ENCODE measurements around the gene SIL1.
"Not testable (repeated sequence)": the region's sequence is repeated elsewhere in the genome, so short reads cannot be mapped to it uniquely, and the experiment has no call there.

Gene SIL1

DNA sequence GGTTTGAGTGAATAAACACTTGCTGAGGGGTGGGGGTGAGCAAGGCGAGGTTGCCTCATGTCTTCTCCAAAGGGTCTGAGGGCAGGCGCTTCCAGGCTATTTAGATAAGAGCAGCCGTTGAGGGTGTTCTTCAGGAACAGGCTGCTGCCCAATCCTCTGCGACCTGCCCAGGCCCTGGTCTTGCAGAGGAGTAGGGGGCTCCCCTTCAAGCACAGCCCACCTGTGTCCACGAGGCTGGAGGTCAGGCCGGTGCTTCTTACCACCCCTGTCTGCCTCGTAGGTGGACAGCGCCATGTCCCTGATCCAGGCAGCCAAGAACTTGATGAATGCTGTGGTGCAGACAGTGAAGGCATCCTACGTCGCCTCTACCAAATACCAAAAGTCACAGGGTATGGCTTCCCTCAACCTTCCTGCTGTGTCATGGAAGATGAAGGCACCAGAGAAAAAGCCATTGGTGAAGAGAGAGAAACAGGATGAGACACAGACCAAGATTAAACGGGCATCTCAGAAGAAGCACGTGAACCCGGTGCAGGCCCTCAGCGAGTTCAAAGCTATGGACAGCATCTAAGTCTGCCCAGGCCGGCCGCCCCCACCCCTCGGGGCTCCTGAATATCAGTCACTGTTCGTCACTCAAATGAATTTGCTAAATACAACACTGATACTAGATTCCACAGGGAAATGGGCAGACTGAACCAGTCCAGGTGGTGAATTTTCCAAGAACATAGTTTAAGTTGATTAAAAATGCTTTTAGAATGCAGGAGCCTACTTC is 264.5 kb downstream of the SIL1 start:
- Mint-ChIP-seq H3K9me3 (no peaks in the 10 kb centered on the region), H3K4me1 (no peaks in the 10 kb centered on the region), H3K4me3 (no peak overlapping the region), H3K27me3 (no peaks in the 10 kb centered on the region), H3K36me3 (no peaks in the 10 kb centered on the region), H3K27ac (no peak overlapping the region)

DNA sequence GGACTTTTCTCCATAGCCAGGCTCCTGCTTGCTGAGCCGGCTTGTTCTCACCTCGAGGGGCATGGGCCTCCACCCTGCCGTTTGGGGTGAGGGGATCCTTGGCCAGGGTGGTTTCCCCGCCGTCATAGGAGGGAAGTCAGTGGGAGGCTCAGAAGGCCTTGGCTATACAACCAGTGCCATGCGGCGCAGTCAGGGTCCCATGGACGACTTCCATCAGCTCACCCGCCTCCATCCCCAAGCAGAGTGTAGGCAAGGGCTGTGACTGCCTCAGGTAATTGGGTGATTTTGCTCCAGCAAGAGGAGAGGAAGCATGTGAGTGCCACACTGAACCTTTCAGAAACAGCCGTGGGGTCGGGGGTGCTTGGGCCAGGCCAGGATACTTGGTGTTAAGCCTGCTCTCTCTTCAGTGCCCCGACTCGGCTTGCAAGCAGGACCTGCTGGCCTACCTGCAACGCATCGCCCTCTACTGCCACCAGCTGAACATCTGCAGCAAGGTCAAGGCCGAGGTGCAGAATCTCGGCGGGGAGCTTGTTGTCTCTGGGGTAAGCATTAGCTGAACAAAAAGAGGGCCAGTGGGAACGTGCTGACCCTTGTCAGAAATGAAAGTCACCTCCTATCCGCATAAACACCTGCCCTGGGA is 265.9 kb downstream of the SIL1 start:
- H3K36me3 Mint-ChIP-seq = no peaks in the 10 kb centered on the region
- H3K4me1 Mint-ChIP-seq = no peaks in the 10 kb centered on the region
- no peaks in the 10 kb centered on the region for H3K9me3 Mint-ChIP-seq
- H3K27me3 Mint-ChIP-seq = no peaks in the 10 kb centered on the region
- no peak overlapping the region for H3K27ac Mint-ChIP-seq
- H3K4me3 Mint-ChIP-seq = no peak overlapping the region

DNA sequence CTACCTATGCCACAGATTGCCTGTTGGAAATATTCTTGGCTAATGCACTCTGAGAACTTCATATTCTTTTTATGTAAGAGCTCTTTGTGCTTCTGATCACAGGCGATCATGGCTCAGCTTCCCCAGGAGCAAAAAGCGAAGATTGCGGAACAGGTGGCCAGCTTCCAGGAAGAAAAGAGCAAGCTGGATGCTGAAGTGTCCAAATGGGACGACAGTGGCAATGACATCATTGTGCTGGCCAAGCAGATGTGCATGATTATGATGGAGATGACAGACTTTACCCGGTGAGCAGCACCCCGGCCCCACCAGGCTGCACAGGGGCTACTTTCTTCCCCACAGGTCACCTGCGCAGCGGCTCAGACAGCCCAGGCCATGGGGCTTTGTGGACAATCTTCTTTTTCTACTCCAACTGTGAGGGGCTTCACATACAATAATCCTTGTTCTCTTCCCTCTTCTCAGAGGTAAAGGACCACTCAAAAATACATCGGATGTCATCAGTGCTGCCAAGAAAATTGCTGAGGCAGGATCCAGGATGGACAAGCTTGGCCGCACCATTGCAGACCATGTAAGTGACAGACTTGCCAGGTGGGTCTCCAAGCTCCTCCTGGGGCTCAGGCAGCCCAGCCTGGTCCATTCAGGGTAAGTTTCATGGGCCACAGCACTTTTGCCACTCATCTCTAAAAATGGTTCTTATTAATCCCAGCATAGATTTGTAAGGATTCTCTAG is 267.6 kb downstream of the SIL1 start:
- Mint-ChIP-seq H3K27me3 (no peaks in the 10 kb centered on the region), H3K27ac (no peak overlapping the region), H3K9me3 (no peaks in the 10 kb centered on the region), H3K4me1 (no peaks in the 10 kb centered on the region), H3K36me3 (peaks cover 1% of the 10 kb centered on the region), H3K4me3 (no peak overlapping the region)

GRCh38 chr5:138929571-138929955 is 268.6 kb downstream of the SIL1 start:
- Mint-ChIP-seq H3K27me3 (no peaks in the 10 kb centered on the region), H3K4me3 (no peak overlapping the region), H3K36me3 (peaks cover 1% of the 10 kb centered on the region), H3K9me3 (no peaks in the 10 kb centered on the region), H3K27ac (no peak overlapping the region), H3K4me1 (no peaks in the 10 kb centered on the region)

DNA sequence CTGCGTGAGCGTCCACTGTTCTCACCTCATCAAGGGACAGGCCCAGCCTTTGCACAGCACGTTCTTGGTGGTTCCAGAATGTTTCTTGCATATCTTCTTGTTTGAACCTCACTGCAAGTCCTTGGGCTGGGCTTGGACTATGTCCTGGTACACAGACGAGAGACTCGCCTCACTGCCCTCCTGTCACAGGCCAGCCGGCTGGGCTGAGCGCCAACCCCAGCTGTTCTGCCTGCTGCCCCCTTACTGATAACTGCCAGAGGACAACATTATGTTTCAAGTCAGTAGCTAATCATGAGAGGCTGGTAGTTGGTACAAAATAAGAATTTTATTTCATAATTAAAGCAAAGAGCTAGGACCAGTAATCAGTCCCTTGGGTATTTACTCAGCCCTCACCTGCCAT is 270.2 kb downstream of the SIL1 start:
- Mint-ChIP-seq H3K4me3 (no peak overlapping the region), H3K9me3 (no peaks in the 10 kb centered on the region), H3K4me1 (no peaks in the 10 kb centered on the region), H3K27me3 (no peaks in the 10 kb centered on the region), H3K27ac (no peak overlapping the region), H3K36me3 (peaks cover 1% of the 10 kb centered on the region)

- Mint-ChIP-seq H3K27me3 (peaks cover under 1% of the 10 kb centered on the region), H3K4me3 (no peak overlapping the region), H3K36me3 (peaks cover 1% of the 10 kb centered on the region), H3K4me1 (no peaks in the 10 kb centered on the region), H3K9me3 (no peaks in the 10 kb centered on the region), H3K27ac (no peak overlapping the region)
Measured at GRCh38 chr5:138927544-138927943, 270.6 kb downstream of the SIL1 start.

- Mint-ChIP-seq H3K27me3 (peaks cover 3% of the 10 kb centered on the region), H3K4me3 (no peak overlapping the region), H3K4me1 (no peaks in the 10 kb centered on the region), H3K36me3 (peaks cover 1% of the 10 kb centered on the region), H3K27ac (no peak overlapping the region), H3K9me3 (no peaks in the 10 kb centered on the region)
Measured at GRCh38 chr5:138926688-138927448, 271.3 kb downstream of the SIL1 start.

GRCh38 chr5:138926257-138926656 is 271.9 kb downstream of the SIL1 start:
- no peaks in the 10 kb centered on the region for H3K4me1 Mint-ChIP-seq
- H3K36me3 Mint-ChIP-seq = peaks cover 1% of the 10 kb centered on the region
- no peak overlapping the region for H3K4me3 Mint-ChIP-seq
- no peaks in the 10 kb centered on the region for H3K9me3 Mint-ChIP-seq
- no peak overlapping the region for H3K27ac Mint-ChIP-seq
- peaks cover 4% of the 10 kb centered on the region for H3K27me3 Mint-ChIP-seq

- no peaks in the 10 kb centered on the region for H3K4me1 Mint-ChIP-seq
- H3K27ac Mint-ChIP-seq = no peak overlapping the region
- no peak overlapping the region for H3K4me3 Mint-ChIP-seq
- peaks cover 4% of the 10 kb centered on the region for H3K27me3 Mint-ChIP-seq
- peaks cover 1% of the 10 kb centered on the region for H3K36me3 Mint-ChIP-seq
- no peaks in the 10 kb centered on the region for H3K9me3 Mint-ChIP-seq
Measured at GRCh38 chr5:138925090-138925635, 273.0 kb downstream of the SIL1 start.

DNA sequence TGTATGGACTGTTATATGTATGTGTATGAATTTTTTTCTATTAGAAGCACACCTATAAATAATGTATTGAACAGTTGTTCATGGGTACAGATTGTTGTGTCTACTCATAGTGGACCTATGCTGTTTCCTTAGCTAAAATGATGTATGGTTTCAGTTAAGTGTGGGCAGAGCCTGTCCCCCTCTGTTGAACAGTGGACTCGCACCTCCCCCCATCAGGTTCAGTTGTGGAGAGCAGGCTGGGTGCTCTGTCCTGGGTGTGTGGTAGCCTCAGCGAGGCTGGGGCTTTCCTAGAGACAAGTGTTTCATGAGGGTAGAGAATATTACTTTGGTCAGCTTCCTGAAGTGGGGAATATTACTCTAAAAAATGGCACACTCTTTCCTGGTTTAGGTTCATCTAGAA is 275.7 kb downstream of the SIL1 start:
- no peak overlapping the region for H3K27ac Mint-ChIP-seq
- H3K4me3 Mint-ChIP-seq = no peak overlapping the region
- H3K4me1 Mint-ChIP-seq = no peaks in the 10 kb centered on the region
- H3K36me3 Mint-ChIP-seq = peaks cover 1% of the 10 kb centered on the region
- no peaks in the 10 kb centered on the region for H3K9me3 Mint-ChIP-seq
- peaks cover 4% of the 10 kb centered on the region for H3K27me3 Mint-ChIP-seq

GRCh38 chr5:138921362-138921761 is 276.8 kb downstream of the SIL1 start:
- H3K9me3 Mint-ChIP-seq, H3K27me3 Mint-ChIP-seq, H3K36me3 Mint-ChIP-seq, H3K27ac Mint-ChIP-seq, H3K4me1 Mint-ChIP-seq, H3K4me3 Mint-ChIP-seq: not testable (repeated sequence)

DNA sequence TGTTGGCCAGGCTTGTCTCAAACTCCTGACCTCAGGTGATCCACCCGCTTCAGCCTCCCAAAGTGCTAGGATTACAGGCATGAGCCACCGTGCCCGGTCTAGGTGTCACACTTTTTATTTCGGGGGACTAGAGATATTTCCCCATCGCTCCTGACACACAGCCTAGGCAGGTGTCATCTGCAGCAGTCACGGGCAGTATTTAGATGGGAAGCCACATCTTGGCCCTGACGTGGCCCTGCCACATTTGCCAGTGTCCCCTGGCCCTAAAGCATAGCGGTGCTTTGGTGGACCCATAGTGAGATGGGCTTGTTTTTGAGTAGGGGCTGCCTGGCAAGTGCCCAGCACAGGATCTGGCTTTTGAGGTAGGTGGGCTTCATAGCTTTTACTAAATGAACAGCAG is 278.0 kb downstream of the SIL1 start:
- Mint-ChIP-seq H3K4me3 (no peak overlapping the region), H3K9me3 (no peaks in the 10 kb centered on the region), H3K4me1 (no peaks in the 10 kb centered on the region), H3K27me3 (peaks cover 4% of the 10 kb centered on the region), H3K36me3 (no peaks in the 10 kb centered on the region), H3K27ac (no peak overlapping the region)

DNA sequence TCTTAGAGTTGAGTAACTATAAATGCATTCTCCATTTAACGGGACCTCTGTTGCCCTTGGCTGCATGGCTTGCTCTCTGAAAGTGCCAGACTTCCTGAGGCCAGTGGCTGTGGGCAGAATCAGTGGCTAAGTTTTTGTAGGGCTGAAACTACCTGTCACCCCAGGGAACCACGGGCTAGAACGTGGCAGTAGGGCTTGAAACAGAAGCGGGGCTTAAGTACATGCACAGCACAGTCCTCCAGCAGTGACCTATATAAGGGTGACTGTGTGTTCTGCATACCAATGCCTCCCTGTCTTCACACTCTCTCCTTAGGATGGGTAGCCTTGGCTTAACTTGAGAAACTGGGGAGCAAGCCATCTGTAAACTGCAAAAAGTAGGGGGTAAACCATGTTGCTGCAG is 279.5 kb downstream of the SIL1 start:
- H3K4me1 Mint-ChIP-seq = no peaks in the 10 kb centered on the region
- no peaks in the 10 kb centered on the region for H3K9me3 Mint-ChIP-seq
- no peak overlapping the region for H3K4me3 Mint-ChIP-seq
- peaks cover 4% of the 10 kb centered on the region for H3K27me3 Mint-ChIP-seq
- H3K27ac Mint-ChIP-seq = no peak overlapping the region
- H3K36me3 Mint-ChIP-seq = no peaks in the 10 kb centered on the region

DNA sequence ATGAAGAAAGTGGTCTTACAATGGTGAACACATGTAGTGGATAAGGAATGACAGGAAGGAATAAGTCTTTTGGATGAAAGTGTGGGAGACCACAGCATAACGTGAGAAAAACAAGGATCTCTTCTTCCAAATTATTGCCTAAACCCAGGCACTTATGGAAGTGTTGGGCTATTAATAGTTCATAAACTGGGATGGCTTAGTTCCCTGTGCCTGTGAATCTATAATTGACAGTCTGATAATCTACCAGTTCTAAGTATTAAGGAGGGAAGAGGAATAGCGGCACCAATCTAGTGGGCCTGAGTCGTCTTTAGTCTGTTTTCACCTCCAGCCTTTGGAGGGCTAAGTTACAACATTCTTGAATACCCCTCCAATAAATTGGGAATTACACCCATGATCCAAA is 283.8 kb downstream of the SIL1 start:
- H3K9me3 Mint-ChIP-seq = no peaks in the 10 kb centered on the region
- H3K4me3 Mint-ChIP-seq = no peak overlapping the region
- no peaks in the 10 kb centered on the region for H3K36me3 Mint-ChIP-seq
- H3K27me3 Mint-ChIP-seq = peaks cover 2% of the 10 kb centered on the region
- no peaks in the 10 kb centered on the region for H3K4me1 Mint-ChIP-seq
- H3K27ac Mint-ChIP-seq = no peak overlapping the region

GRCh38 chr5:138913773-138914172 is 284.4 kb downstream of the SIL1 start:
- no peaks in the 10 kb centered on the region for H3K9me3 Mint-ChIP-seq
- H3K27ac Mint-ChIP-seq = no peak overlapping the region
- no peak overlapping the region for H3K4me3 Mint-ChIP-seq
- H3K27me3 Mint-ChIP-seq = peaks cover 2% of the 10 kb centered on the region
- no peaks in the 10 kb centered on the region for H3K36me3 Mint-ChIP-seq
- H3K4me1 Mint-ChIP-seq = no peaks in the 10 kb centered on the region

Measured in activated naive CD4-positive, alpha-beta T cell treated with anti-CD3 and anti-CD28 coated beads, Interleukin-2, amount 50 U/mL, for 24 hours (primary cell).